Testis (tissue), 3 donors: ENCODE measurements around the gene INTU. TPM values are rescaled to one million over a fixed set of nuclear protein-coding genes. Genes with fewer than 3 reads are reported as not detected.

Experiments used
- DNase-seq: peaks from one replicate; pipeline ENCODE4 v3.0.0-alpha.2; 2019
- H3K27ac ChIP-seq, 2 donors: fragments of 200-600 bp; sonication (generic); one replicate each; pipeline ENCODE4 v1.5.1; 2019
- H3K27me3 ChIP-seq: fragments of 200-600 bp; sonication (generic); one replicate; pipeline ENCODE4 v1.5.1; 2019
- H3K36me3 ChIP-seq: fragments of 200-600 bp; sonication (generic); one replicate; pipeline ENCODE4 v1.5.1; 2017; ENCODE audit warnings: low read depth; ENCODE audit errors: missing control alignments
- H3K4me1 ChIP-seq: fragments of 200-600 bp; sonication (generic); one replicate; pipeline ENCODE4 v1.5.1; 2019
- H3K4me3 ChIP-seq, 2 donors: fragments of 200-600 bp; sonication (generic); one replicate each; pipeline ENCODE4 v1.5.1; 2017 to 2019
- H3K9me3 ChIP-seq: fragments of 200-600 bp; sonication (generic); one replicate; pipeline ENCODE4 v1.5.1; 2017
- CTCF ChIP-seq, 3 experiments: fragments of 450-650 bp in 2 of 3; fragments of 200-600 bp in 1 of 3; sonication (generic) in 1 of 3; IDR thresholded peaks; one replicate each; pipeline ENCODE4 v1.5.1; 2016 to 2019; ENCODE audit warnings: antibody characterized with exemption in 3 of 3, mild to moderate bottlenecking in 2 of 3, moderate library complexity in 1 of 3
- POLR2A ChIP-seq: fragments of 450-650 bp; IDR thresholded peaks from one replicate; pipeline ENCODE4 v1.6.1; 2017; ENCODE audit warnings: antibody characterized with exemption, mild to moderate bottlenecking, moderate library complexity
- WGBS, 2 donors: methylation state at CpG; one replicate each; pipeline ENCODE4 v1.1.5; 2018; 5-methylcytosine and 5-hydroxymethylcytosine counted together
- intact Hi-C: fragments of 100-400 bp; cut with DNase I; formaldehyde crosslinking; loops from one replicate; pipeline ENCODE4 v1.15.1; 2023; ENCODE audit warnings: low total_unique reads
- polyA plus RNA-seq: library from polyadenylated mRNA; stranded (reverse); fragments of 350-450 nt; fragmentation: Illumina TruSeq; extraction: RNeasy Lipid Tissue Mini Kit (QIAGEN cat#74804); gene quantifications from one replicate; pipeline ENCODE4 v1.2.3, GENCODE V29; 2014; ENCODE audit warnings: low read depth, low replicate concordance; ENCODE audit not compliant: insufficient read depth
- total RNA-seq, 2 donors: library from RNA; depleted of rRNA; stranded (reverse); fragments of >200 nt; gene quantifications; one replicate each; pipeline ENCODE4 v1.2.3, GENCODE V29; 2016

INTU gene
- total and polyA plus RNA-seq, 3 donors from 2014 or later, result 8.0 to 41.6 (median 27.3) TPM

- WGBS, 2 donors, result 42 to 83% methylated on average over 2 of the region's 2 CpGs
- H3K27me3 ChIP-seq, result no peaks in the 10 kb centered on the region
- peaks cover 5% of the 10 kb centered on the region for H3K4me1 ChIP-seq
- no peaks in the 10 kb centered on the region for H3K36me3 ChIP-seq
- no peaks in the 10 kb centered on the region for H3K9me3 ChIP-seq
- intact Hi-C loops, result no loop called here
- no peak overlapping the region for H3K4me3 ChIP-seq
- no peak overlapping the region for H3K27ac ChIP-seq
- peak; percentile 72 for DNase-seq
- TF ChIP-seq CTCF (IDR thresholded peaks at IDR 0.05) (no peak), POLR2A (no peak)
These were observed 15.9 kb upstream of the INTU start for GRCh38 chr4:127616898-127617297.

- intact Hi-C loops, result no loop called here
- TF ChIP-seq CTCF (IDR thresholded peaks at IDR 0.05) (no peak), POLR2A (no peak)
- DNase-seq, result no peak
- H3K4me1 ChIP-seq, result peaks cover 5% of the 10 kb centered on the region
- H3K9me3 ChIP-seq, result no peaks in the 10 kb centered on the region
- H3K27ac ChIP-seq, result no peak overlapping the region
- no peaks in the 10 kb centered on the region for H3K36me3 ChIP-seq
- H3K4me3 ChIP-seq, result no peak overlapping the region
- H3K27me3 ChIP-seq, result no peaks in the 10 kb centered on the region
These were observed 14.3 kb upstream of the INTU start for GRCh38 chr4:127618427-127618826.

- Histone ChIP-seq H3K9me3 (no peaks in the 10 kb centered on the region), H3K4me1 (no peaks in the 10 kb centered on the region), H3K4me3 (peak overlapping the region; percentile 44 to 81), H3K27me3 (no peaks in the 10 kb centered on the region), H3K27ac (peak overlapping the region; percentile 80 to 90), H3K36me3 (no peaks in the 10 kb centered on the region)
- no peak for TF ChIP-seq CTCF (IDR thresholded peaks at IDR 0.05)
- TF ChIP-seq POLR2A, result no peak
- DNase-seq, result no peak
- intact Hi-C loops, result no loop called here
- 8 to 18% methylated on average over 5 to 12 of the region's 12 CpGs for WGBS, 2 donors
These were observed 10.2 kb upstream of the INTU start for GRCh38 chr4:127622621-127622920.

- intact Hi-C loops, result no loop called here
- Histone ChIP-seq H3K27ac (peak overlapping the region; percentile 80 to 90), H3K4me1 (no peaks in the 10 kb centered on the region), H3K27me3 (no peaks in the 10 kb centered on the region), H3K4me3 (peak overlapping the region; percentile 44 to 81), H3K36me3 (no peaks in the 10 kb centered on the region), H3K9me3 (no peaks in the 10 kb centered on the region)
- 1% methylated on average over 26 to 49 of the region's 81 CpGs for WGBS, 2 donors
- TF ChIP-seq POLR2A, result no peak
- peak in 1 of 3 experiments; percentile 11 for TF ChIP-seq CTCF (IDR thresholded peaks at IDR 0.05)
- DNase-seq, result peak; percentile 80
These were observed 9.6 kb upstream of the INTU start for GRCh38 chr4:127622921-127623796.

GRCh38 chr4:127623797-127624083, 9.0 kb upstream of the INTU start:
- Histone ChIP-seq H3K4me3 (peak overlapping the region; percentile 44 to 81), H3K4me1 (no peaks in the 10 kb centered on the region), H3K27me3 (no peaks in the 10 kb centered on the region), H3K27ac (peak overlapping the region; percentile 80 to 90), H3K9me3 (no peaks in the 10 kb centered on the region), H3K36me3 (no peaks in the 10 kb centered on the region)
- TF ChIP-seq CTCF (IDR thresholded peaks at IDR 0.05), result no peak
- no peak for TF ChIP-seq POLR2A
- intact Hi-C loops, result no loop called here
- peak; percentile 73 for DNase-seq
- WGBS, 2 donors, result 1 to 8% methylated on average over 7 of the region's 7 CpGs
